Dendritic cell treated with granulocyte-macrophage colony-stimulating factor and Interleukin-4, amounts not matched to agents 40 ng/mL and 50 ng/mL, for 4 days (primary cell): Measurements from ENCODE around the gene PDSS2.

Experiments
- H3K27ac Mint-ChIP-seq: one replicate; pipeline ENCODE4 v1.8.0; 2022; ENCODE audit warnings: mild to moderate bottlenecking, mixed read lengths
- H3K27me3 Mint-ChIP-seq: one replicate; pipeline ENCODE4 v1.8.0; 2022; ENCODE audit warnings: mild to moderate bottlenecking, mixed read lengths
- H3K36me3 Mint-ChIP-seq: one replicate; pipeline ENCODE4 v1.8.0; 2022; ENCODE audit warnings: low read depth, mixed read lengths
- H3K4me1 Mint-ChIP-seq: one replicate; pipeline ENCODE4 v1.8.0; 2022; ENCODE audit warnings: low read depth, mixed read lengths
- H3K4me3 Mint-ChIP-seq: one replicate; pipeline ENCODE4 v1.8.0; 2022; ENCODE audit warnings: mild to moderate bottlenecking, moderate library complexity, mixed read lengths
- H3K9me3 Mint-ChIP-seq: one replicate; pipeline ENCODE4 v1.8.0; 2022; ENCODE audit warnings: mixed read lengths
- intact Hi-C: fragments of 100-400 bp; cut with micrococcal nuclease; formaldehyde crosslinking; loops from one replicate; pipeline ENCODE4 v1.15.0; 2022

Gene PDSS2

DNA sequence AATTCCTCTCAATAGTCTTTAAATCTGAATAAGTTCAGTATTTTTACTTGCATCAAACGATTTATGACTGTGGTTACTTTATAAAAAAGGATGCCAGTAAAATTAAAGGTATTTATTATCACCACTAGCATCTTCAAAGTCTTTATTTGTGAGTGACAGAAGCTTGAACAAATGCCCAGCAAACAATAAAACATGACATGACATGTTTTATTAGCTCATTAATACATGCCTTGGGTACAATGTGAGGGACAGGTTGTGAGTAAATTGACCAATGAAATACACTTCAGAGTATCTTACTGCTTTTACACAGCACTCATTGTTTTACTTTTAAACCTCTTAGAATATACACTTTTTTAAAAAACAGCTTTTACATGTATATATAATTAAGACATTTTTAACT is 230.6 kb downstream of the PDSS2 start:
- Mint-ChIP-seq H3K4me1 (no peaks in the 10 kb centered on the region), H3K36me3 (peaks cover 7% of the 10 kb centered on the region), H3K27ac (no peak overlapping the region), H3K9me3 (no peaks in the 10 kb centered on the region), H3K4me3 (no peak overlapping the region), H3K27me3 (no peaks in the 10 kb centered on the region)
- intact Hi-C loops = no loop called here

DNA sequence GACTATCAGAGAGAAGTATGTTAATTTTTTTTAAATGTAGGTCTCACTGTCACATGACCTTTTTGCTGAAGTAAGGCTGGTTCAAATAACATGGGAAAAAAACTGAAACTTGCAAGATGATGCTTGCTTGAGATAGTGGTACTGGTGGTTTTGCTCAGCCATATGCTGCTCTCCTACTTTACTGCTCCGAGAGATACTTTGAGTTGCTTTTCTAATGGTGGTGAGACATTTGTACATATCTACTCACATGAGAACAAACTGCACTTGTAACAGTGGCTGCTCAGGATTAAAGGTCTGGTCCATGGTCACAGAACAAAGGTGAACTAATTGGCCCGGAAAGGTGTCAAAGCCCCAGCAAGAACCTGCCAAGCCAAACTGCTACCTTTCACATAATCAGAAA is 237.8 kb downstream of the PDSS2 start:
- Mint-ChIP-seq H3K4me3 (no peak overlapping the region), H3K27me3 (no peaks in the 10 kb centered on the region), H3K4me1 (no peaks in the 10 kb centered on the region), H3K27ac (no peak overlapping the region), H3K9me3 (no peaks in the 10 kb centered on the region), H3K36me3 (no peaks in the 10 kb centered on the region)
- intact Hi-C loops = no loop called here

DNA sequence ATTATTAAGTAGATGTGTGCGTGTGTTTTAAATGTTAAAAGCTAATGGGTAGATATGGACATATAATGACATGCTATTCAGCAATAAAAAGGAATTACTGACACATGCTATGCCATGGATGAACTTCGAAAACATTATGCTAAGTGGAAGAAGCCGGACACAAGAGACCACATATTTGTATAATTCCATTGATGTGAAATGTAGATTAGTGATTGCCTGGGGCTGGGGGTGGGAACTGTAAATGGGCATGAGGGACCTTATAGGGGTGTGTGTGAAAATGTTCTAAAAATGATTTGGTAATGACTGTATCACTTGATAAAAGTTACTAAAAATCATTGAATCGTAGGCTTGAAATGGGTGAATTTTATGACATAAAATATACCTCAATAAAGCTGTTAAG is 239.5 kb downstream of the PDSS2 start:
- H3K27me3 Mint-ChIP-seq = no peaks in the 10 kb centered on the region

DNA sequence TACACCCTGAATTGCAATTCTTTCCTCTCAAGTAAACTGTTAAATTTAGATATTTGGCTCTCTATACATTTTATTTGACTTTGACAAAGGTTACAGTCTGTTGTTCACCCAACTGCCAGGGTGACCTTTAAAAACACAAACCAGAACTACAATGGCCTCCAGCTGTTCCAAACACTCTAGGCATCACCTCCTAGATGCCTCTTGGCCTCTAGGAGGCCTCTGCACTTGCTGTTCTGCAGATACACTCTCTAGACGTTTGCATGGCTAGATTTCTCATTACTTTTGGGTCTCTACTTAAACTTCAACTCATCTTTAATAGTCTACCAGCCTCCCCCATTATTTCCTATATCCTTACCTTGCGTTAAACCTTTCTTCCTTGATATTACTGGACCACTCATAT is 241.2 kb downstream of the PDSS2 start:
- H3K36me3 Mint-ChIP-seq = no peaks in the 10 kb centered on the region
- H3K27ac Mint-ChIP-seq = no peak overlapping the region
- H3K27me3 Mint-ChIP-seq = no peaks in the 10 kb centered on the region
- no peaks in the 10 kb centered on the region for H3K9me3 Mint-ChIP-seq
- no peak overlapping the region for H3K4me3 Mint-ChIP-seq
- H3K4me1 Mint-ChIP-seq = no peaks in the 10 kb centered on the region
- intact Hi-C loops = no loop called here

More for the DNA sequence above, 239.5 kb downstream of the PDSS2 start:
- Mint-ChIP-seq H3K36me3 (no peaks in the 10 kb centered on the region), H3K27ac (no peak overlapping the region), H3K4me3 (no peak overlapping the region), H3K4me1 (no peaks in the 10 kb centered on the region), H3K9me3 (no peaks in the 10 kb centered on the region)
- intact Hi-C loops = no loop called here

DNA sequence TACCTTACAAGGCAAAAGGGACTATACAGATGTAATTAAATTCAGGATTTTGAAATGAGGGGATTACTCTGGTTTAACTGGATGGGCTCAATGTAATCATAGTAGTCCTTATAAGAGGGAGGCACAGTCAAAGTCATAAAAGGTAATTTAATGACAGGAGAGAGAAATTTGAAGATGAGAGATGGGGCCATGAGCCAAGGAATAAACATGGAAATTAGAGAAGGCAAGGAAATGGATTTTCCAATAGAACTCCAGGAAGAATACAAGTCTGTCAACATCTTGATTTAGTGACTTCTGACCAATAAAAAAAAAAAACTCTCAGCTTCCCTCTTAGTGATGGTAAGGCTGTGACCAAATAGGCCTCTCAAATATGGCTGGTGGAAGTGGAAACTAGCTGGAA is 242.1 kb downstream of the PDSS2 start:
- no peak overlapping the region for H3K4me3 Mint-ChIP-seq
- no peaks in the 10 kb centered on the region for H3K27me3 Mint-ChIP-seq
- no peak overlapping the region for H3K27ac Mint-ChIP-seq
- no peaks in the 10 kb centered on the region for H3K9me3 Mint-ChIP-seq
- intact Hi-C loops = no loop called here
- no peaks in the 10 kb centered on the region for H3K4me1 Mint-ChIP-seq
- H3K36me3 Mint-ChIP-seq = no peaks in the 10 kb centered on the region

DNA sequence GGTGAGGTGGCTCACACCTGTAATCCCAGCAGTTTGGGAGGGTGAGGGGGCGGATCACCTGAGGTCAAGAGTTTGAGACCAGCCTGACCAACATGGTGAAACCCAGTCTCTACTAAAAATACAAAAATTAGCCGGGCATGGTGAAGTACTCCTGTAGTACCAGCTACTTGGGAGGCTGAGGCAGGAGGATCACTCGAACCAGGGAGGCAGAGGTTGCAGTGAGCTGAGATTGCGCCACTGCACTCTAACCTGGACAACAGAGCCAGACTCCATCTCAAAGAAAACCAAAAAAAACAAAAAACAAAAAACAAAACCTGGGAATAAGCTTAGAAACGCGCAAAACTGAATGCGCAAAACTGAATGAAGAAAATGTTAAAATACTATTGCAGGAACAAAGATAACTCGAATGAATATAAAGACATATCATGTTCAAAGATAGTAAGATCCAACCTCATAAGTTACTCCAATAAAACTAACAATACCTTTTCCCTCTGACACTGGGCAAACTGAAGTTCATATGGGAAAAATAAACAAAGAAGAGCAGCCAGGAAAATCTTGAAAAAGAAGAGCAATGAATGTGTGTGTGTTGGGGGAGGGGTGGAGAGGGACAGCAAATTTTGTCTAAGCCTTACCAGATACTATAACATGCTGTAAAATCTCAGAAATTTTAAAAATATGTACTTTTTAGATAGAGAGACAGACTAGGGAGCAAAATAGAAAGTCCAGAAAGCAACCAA is 243.0 kb downstream of the PDSS2 start:
- Mint-ChIP-seq H3K27me3 (no peaks in the 10 kb centered on the region), H3K27ac (no peak overlapping the region), H3K36me3 (no peaks in the 10 kb centered on the region), H3K9me3 (no peaks in the 10 kb centered on the region), H3K4me3 (no peak overlapping the region), H3K4me1 (no peaks in the 10 kb centered on the region)
- intact Hi-C loops = no loop called here

DNA sequence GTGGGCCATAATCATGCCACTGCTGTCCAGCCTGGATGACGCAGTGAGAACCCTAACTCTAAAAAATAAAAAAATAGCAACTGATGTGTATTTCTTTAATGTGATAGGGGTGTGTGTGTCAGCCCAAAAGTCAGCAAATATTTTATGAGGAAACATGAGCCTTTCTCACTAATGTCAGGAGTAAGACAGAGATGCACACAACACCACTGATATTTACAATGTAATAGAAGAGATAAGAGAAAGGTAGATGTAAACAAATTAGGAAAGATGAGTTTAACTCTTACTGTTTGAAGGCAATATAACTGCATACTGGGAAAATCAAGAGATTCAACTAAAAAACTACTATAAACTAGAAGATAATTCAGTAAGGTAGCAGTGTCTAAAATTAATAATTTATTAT is 244.0 kb downstream of the PDSS2 start:
- Mint-ChIP-seq H3K36me3 (no peaks in the 10 kb centered on the region), H3K27ac (no peak overlapping the region), H3K27me3 (no peaks in the 10 kb centered on the region), H3K4me3 (no peak overlapping the region), H3K9me3 (no peaks in the 10 kb centered on the region), H3K4me1 (no peaks in the 10 kb centered on the region)
- intact Hi-C loops = no loop called here

DNA sequence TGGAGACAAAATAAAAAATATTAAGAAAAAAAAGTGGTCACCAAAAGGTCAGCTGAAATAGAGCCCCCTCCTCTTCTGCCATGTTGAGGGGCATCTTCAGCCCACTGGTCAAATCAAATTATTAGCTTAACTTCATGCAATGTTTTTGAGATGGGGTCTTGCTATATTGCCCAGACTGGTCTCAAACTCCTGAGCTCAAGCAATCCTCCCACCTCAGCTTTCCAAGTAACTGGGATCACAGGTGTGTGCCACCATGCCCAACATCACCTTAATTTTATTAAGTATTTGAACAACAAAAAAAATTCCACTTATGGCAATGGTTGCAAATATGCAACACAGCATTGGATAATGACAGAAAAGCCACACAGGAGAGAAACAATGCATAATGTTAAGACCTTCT is 244.7 kb downstream of the PDSS2 start:
- no peaks in the 10 kb centered on the region for H3K9me3 Mint-ChIP-seq
- intact Hi-C loops = no loop called here
- H3K4me1 Mint-ChIP-seq = no peaks in the 10 kb centered on the region
- H3K27me3 Mint-ChIP-seq = no peaks in the 10 kb centered on the region
- no peak overlapping the region for H3K27ac Mint-ChIP-seq
- peaks cover 4% of the 10 kb centered on the region for H3K36me3 Mint-ChIP-seq
- H3K4me3 Mint-ChIP-seq = no peak overlapping the region

DNA sequence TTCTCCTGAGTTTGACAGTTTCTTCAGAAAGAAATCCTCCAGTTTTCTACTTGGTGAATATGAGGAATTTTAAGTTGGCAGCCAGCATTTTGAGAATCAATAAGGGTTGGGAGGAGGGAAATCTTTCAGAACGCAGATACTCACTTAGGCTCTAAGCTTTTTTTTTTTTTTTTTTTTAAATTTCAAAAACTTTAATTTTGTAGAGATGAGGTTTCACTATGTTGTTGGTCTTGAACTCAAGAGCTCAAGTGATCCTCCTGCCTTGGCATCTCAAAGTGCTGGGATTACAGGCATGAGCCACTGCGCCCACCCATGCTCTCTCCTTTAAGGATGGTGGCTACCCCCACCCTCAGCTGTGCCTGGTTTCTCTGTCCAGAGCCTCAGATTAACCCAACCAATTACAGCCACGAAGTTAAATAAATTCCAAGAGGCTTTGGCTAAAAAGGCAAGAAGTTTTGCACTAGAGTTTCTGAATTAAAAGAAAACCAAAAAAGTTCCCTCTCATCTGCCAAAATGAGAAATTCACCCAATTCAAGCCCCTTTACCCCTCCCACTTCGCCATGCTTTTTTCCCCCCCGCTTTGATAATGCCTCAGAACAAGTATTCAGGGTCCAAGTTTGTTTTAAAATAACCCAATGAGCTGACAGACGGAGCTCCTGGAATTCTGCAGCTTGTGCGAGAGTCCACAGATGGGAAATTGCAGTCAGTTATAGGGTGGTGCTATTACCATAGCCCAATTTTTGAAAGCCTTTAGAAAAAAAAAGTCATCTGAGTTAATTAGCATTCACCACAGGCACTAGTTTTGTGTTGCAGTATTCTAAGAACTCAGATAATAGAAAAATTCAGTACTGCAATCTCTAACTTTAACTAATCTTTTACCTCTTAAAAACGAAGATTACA is 249.7 kb downstream of the PDSS2 start:
- intact Hi-C loops = no loop called here
- Mint-ChIP-seq H3K36me3 (peaks cover 18% of the 10 kb centered on the region), H3K27me3 (no peaks in the 10 kb centered on the region), H3K27ac (no peak overlapping the region), H3K4me3 (no peak overlapping the region), H3K9me3 (peaks cover 3% of the 10 kb centered on the region), H3K4me1 (no peaks in the 10 kb centered on the region)

DNA sequence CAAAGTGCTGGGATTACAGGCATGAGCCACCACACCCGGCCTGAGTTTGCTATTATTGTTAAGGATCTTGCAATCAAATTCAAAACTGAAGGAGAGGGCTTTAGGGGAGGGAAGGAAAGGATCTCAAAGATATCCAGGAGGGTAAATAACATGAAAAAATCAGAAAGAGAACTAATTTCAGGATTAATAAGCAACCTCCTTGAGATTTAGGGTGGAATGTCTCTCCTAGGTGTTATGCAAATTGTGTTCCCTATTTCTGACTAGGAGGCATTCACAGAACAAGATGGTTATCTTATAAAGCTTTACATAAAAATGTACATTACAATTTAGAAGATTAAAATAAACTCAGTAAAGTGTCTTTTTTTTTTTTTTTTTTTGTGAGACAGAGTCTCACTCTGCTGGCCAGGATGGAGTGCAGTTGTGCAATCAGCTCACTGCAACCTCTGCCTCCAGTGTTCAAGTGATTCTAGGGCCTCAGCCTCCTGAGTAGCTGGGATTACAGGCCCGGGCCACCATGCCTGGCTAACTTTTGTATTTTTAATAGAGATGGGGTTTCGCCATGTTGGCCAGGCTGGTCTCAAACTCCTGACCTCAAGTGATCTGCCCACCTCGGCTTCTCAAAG is 252.0 kb downstream of the PDSS2 start:
- Mint-ChIP-seq H3K27me3 (no peaks in the 10 kb centered on the region), H3K36me3 (peaks cover 23% of the 10 kb centered on the region), H3K27ac (no peak overlapping the region)

DNA sequence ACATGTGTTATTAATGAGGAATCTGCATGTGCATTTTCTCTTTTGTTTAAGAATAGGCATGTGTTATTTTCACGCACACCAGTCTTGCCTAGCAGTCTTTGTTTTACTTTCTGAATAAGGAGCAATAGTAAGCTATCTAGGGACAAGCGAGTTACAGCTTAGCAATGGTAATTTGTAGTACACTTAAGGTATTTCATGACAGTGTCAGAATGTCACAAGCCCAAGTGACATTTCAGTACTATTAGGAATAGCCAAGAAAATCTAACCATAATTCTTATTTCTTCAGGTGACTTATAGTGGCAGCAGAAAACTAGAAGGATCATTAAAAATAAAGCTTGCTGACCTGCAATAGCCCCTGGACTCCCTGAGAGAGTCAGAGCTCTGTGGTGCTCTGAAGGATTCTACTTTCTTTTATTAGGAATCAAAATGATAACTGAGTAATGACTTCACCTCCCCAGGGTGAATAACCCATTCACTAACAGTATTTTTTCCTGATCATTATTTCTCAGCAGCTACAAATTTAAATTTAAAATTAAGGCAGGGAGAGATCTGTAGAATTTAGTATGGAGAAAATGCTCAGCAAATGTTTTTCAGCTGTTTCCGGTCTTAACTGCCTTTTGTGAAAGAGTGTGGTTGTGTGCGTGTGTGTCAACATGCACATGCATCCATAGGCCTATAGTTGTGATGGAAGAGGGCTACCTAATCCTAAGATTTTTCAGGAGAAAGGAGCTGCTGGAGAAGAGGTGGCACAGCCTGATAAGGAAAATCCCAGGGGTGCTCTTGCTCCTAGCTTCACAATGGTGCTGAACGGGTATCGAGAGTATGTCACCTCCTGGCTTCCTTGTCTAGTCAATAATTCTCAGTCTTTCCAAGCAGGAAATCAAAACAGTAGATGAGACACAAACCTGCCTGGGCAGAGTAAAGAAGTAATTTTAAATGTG is 254.0 kb downstream of the PDSS2 start:
- H3K27ac Mint-ChIP-seq = no peak overlapping the region
- H3K9me3 Mint-ChIP-seq = peaks cover 9% of the 10 kb centered on the region
- H3K4me3 Mint-ChIP-seq = no peak overlapping the region
- H3K36me3 Mint-ChIP-seq = peaks cover 23% of the 10 kb centered on the region
- H3K27me3 Mint-ChIP-seq = no peaks in the 10 kb centered on the region
- intact Hi-C loops = no loop called here
- H3K4me1 Mint-ChIP-seq = no peaks in the 10 kb centered on the region

More for the DNA sequence above, 252.0 kb downstream of the PDSS2 start:
- Mint-ChIP-seq H3K4me3 (no peak overlapping the region), H3K9me3 (peaks cover 9% of the 10 kb centered on the region), H3K4me1 (no peaks in the 10 kb centered on the region)
- intact Hi-C loops = no loop called here

DNA sequence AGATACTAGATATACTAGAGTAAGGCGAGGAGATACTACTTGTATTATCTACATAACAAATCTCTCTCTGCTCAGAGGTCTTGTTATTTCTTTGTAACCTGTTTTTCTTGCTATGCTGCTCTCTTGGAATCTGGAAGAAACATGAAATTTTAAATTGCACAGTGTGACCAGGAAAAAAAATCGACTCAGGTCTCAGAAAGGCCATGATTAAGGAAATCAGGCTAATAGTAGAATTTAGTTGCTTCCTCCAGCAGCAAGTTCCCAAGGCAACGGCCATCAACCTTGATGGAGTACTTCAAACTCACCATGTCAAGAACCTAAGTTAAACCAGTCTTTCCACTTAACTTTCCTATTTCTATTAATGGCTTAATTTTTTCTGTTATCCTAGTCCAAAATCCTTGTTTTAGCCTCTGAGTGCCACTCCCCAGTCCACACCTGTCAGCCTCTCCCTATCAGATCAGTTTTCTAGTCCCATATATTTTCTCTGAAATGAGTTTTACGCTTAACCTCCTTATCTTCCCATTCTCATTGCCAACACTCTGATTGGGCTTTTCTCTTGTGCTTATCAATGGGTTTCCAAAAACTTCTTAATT is 256.4 kb downstream of the PDSS2 start:
- Mint-ChIP-seq H3K27me3 (no peaks in the 10 kb centered on the region), H3K27ac (no peak overlapping the region), H3K4me1 (no peaks in the 10 kb centered on the region), H3K9me3 (peaks cover 9% of the 10 kb centered on the region), H3K4me3 (no peak overlapping the region), H3K36me3 (peaks cover 18% of the 10 kb centered on the region)
- intact Hi-C loops = no loop called here
